Muscle layer of duodenum (tissue), 2 donors: ENCODE measurements around the gene TMEM106A.
"Not testable (repeated sequence)": the region's sequence is repeated elsewhere in the genome, so short reads cannot be mapped to it uniquely, and the experiment has no call there.

Experiments used
- H3K27ac ChIP-seq: one replicate; pipeline ENCODE4 v1.7.0; 2013; ENCODE audit warnings: mild to moderate bottlenecking, low read length
- H3K27me3 ChIP-seq: one replicate; pipeline ENCODE4 v1.7.0; 2013; ENCODE audit warnings: low read depth, mild to moderate bottlenecking, control low read depth, low read length
- H3K36me3 ChIP-seq, 2 donors: one replicate each; pipeline ENCODE4 v1.7.0; 2013; ENCODE audit warnings: low read length in 2 of 2, control low read depth in 1 of 2, mild to moderate bottlenecking in 1 of 2; ENCODE audit not compliant: insufficient read depth in 2 of 2, control insufficient read depth in 1 of 2
- H3K4me1 ChIP-seq, 2 donors: one replicate each; pipeline ENCODE4 v1.7.0; 2013; ENCODE audit warnings: low read length in 2 of 2, mild to moderate bottlenecking in 2 of 2, control low read depth in 1 of 2, moderate library complexity in 1 of 2; ENCODE audit not compliant: insufficient read depth in 2 of 2, control insufficient read depth in 1 of 2
- H3K4me3 ChIP-seq, 2 donors: one replicate each; pipeline ENCODE4 v1.7.0; 2013; ENCODE audit warnings: low read length in 2 of 2, low read depth in 1 of 2, mild to moderate bottlenecking in 1 of 2
- H3K9me3 ChIP-seq, 2 donors: one replicate each; pipeline ENCODE4 v1.7.0; 2013; ENCODE audit warnings: low read length in 2 of 2, control low read depth in 1 of 2, mild to moderate bottlenecking in 1 of 2; ENCODE audit not compliant: control insufficient read depth in 1 of 2
- donor health status: healthy.

Gene TMEM106A

GRCh38 chr17:43186656-43187055 is 25.0 kb upstream of the TMEM106A start:
- not testable (repeated sequence) for H3K4me1 ChIP-seq, H3K9me3 ChIP-seq, H3K27me3 ChIP-seq, H3K4me3 ChIP-seq, H3K27ac ChIP-seq
- peaks cover 32 to 59% of the 10 kb centered on the region in 2 donors for H3K36me3 ChIP-seq

- Histone ChIP-seq H3K27me3 (no peaks in the 10 kb centered on the region), H3K4me3 (no peak overlapping the region), H3K9me3 (no peaks in the 10 kb centered on the region), H3K4me1 (no peaks in the 10 kb centered on the region), H3K27ac (no peak overlapping the region), H3K36me3 (peaks cover 69 to 90% of the 10 kb centered on the region in 2 donors)
These were observed 18.4 kb upstream of the TMEM106A start for GRCh38 chr17:43193251-43193650.

DNA sequence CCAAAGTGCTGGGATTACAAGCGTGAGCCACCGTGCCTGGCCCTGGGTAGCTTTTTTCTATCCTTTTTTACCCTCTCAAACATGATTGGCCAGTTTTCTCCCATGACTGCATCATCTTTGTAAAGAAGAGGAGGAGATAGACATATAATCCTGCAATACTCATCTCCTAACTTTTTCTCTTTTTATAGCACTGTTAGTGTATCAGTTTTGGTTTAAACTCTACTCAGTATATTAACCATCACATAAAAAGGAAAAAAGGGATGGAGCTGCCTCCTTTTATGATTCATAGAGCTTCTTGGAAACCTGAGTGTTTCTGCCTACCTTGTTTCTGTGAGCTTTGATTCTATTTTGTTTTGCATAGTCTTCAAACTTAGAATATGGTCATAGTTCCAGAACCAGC is 12.0 kb upstream of the TMEM106A start:
- Histone ChIP-seq H3K36me3 (peaks cover 60 to 78% of the 10 kb centered on the region in 2 donors), H3K9me3 (no peaks in the 10 kb centered on the region), H3K4me3 (no peak overlapping the region), H3K27ac (no peak overlapping the region), H3K4me1 (no peaks in the 10 kb centered on the region), H3K27me3 (no peaks in the 10 kb centered on the region)

GRCh38 chr17:43200127-43200526 is 11.5 kb upstream of the TMEM106A start:
- H3K4me1 ChIP-seq = no peaks in the 10 kb centered on the region
- H3K36me3 ChIP-seq = peaks cover 55 to 78% of the 10 kb centered on the region in 2 donors
- no peak overlapping the region for H3K27ac ChIP-seq
- no peaks in the 10 kb centered on the region for H3K27me3 ChIP-seq
- H3K9me3 ChIP-seq = no peaks in the 10 kb centered on the region
- no peak overlapping the region for H3K4me3 ChIP-seq

DNA sequence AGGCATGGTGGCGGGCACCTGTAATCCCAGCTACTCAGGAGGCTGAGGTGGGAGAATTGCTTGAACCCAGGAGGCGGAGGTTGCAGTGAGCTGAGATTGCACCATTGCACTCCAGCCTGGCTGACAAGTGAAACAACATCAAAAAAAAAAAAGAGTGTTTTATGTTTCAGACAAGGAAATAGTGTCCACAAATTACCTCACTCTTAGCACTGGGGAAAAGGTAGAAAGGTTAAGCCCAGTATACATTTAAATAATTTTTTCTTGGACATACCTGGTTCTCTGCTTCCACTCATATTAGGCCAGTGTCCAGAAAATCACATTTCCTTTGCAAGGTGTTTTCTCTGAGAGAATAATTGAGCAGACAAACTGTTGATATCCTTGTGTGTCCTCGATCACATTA is 8.7 kb upstream of the TMEM106A start:
- H3K4me1 ChIP-seq, H3K9me3 ChIP-seq, H3K27ac ChIP-seq, H3K4me3 ChIP-seq, H3K27me3 ChIP-seq: not testable (repeated sequence)
- H3K36me3 ChIP-seq = peaks cover 45 to 74% of the 10 kb centered on the region in 2 donors

DNA sequence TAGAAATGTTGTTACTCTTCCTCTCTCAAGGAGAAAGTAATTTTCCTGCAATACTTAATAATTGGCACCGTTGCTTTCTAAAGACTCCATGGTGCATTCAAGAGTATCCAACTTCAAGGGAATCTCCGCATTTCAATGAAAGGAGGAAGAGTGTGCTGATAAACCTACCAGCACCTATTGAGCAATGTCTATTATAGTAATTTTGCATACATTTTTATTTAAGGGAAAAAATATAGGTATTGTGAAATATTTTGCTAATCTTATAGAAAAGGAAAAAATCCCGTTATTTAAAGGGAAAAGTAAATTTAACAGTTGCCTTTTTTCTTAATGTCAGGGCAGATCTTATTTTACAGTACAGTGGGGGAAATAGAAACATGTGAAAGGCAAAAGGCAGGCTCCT is 1.1 kb upstream of the TMEM106A start:
- Histone ChIP-seq H3K4me1 (peaks cover 5 to 18% of the 10 kb centered on the region in 2 donors), H3K4me3 (peak overlapping the region in 1 of 2 donors; percentile 67), H3K27me3 (no peaks in the 10 kb centered on the region), H3K27ac (peak overlapping the region; percentile 93), H3K9me3 (no peaks in the 10 kb centered on the region), H3K36me3 (peaks cover 8 to 41% of the 10 kb centered on the region in 2 donors)

DNA sequence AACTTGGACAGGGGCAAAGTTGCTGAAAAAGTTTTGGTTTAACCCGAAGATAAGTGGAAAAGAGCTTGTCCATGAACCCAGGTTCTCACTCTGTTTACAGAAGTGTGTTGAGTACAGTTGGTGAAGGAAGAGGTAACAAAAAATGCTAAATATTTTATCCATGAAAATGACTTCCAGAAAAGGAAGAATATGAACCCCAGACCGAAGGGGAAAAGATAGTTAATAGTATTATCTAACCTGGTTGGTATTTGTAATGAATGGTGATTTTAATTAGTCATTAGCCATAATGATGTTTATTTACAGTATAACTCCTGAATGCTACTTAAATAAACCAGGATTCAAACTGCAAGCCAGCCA is 574 bp upstream of the TMEM106A start:
- Histone ChIP-seq H3K27me3 (no peaks in the 10 kb centered on the region), H3K9me3 (no peaks in the 10 kb centered on the region), H3K4me1 (peaks cover 5 to 18% of the 10 kb centered on the region in 2 donors), H3K27ac (peak overlapping the region; percentile 93), H3K4me3 (peak overlapping the region; percentile 67 to 71), H3K36me3 (peaks cover 13 to 40% of the 10 kb centered on the region in 2 donors)

GRCh38 chr17:43212641-43213490 is 1.2 kb downstream of the TMEM106A start:
- Histone ChIP-seq H3K4me3 (peak overlapping the region; percentile 71 to 82), H3K9me3 (no peaks in the 10 kb centered on the region), H3K27ac (peak overlapping the region; percentile 75), H3K4me1 (peaks cover 5 to 18% of the 10 kb centered on the region in 2 donors), H3K36me3 (peaks cover 20 to 31% of the 10 kb centered on the region in 2 donors), H3K27me3 (no peaks in the 10 kb centered on the region)

DNA sequence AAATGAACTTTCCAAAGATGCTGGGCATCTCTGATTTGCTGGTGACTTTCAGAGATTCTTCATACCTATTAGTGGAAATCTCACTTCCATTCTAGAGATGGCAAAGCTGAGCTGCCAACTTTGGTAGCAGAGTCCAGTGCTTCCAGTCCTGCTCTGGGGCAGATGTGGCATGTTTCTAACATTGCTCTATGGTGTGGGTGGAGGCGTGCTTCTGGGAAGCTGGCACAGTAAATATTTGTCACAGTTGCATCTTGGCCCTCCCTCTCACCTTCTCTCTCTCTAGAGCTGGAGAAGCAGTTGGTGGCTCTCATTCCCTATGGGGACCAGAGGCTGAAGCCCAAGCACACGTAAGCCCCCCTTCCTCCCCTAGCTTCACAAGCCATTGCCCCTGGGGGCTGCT is 1.9 kb downstream of the TMEM106A start:
- Histone ChIP-seq H3K9me3 (no peaks in the 10 kb centered on the region), H3K36me3 (peaks cover 21 to 24% of the 10 kb centered on the region in 2 donors), H3K27ac (no peak overlapping the region), H3K27me3 (no peaks in the 10 kb centered on the region), H3K4me3 (no peak overlapping the region), H3K4me1 (peaks cover 5 to 18% of the 10 kb centered on the region in 2 donors)

DNA sequence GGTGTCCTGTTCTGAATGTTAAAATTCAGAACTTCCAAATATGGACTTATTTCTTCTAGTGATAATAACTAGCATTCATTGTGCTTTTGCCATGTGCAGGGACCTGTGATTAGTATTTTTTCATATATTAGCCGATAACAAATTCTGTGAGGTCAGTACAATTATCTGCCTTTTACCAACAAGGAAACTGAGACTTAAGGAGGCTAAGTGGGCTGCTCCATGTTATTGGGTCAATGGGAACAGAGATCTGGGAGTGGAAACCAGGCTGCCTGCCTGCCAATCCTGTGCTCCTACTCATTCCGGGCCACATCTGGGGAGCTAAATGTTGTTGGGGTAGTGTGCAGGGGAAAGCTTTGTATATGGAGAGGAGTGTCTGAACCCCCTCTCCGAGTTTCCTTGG is 3.7 kb downstream of the TMEM106A start:
- H3K27me3 ChIP-seq = no peaks in the 10 kb centered on the region
- H3K4me3 ChIP-seq = no peak overlapping the region
- H3K27ac ChIP-seq = no peak overlapping the region
- peaks cover 11 to 24% of the 10 kb centered on the region in 2 donors for H3K36me3 ChIP-seq
- H3K9me3 ChIP-seq = no peaks in the 10 kb centered on the region
- peaks cover 5 to 18% of the 10 kb centered on the region in 2 donors for H3K4me1 ChIP-seq

- no peaks in the 10 kb centered on the region for H3K27me3 ChIP-seq
- no peak overlapping the region for H3K4me3 ChIP-seq
- H3K4me1 ChIP-seq = peaks cover 0 to 14% of the 10 kb centered on the region in 2 donors
- no peak overlapping the region for H3K27ac ChIP-seq
- H3K36me3 ChIP-seq = peaks cover 8 to 24% of the 10 kb centered on the region in 2 donors
- no peaks in the 10 kb centered on the region for H3K9me3 ChIP-seq
These were observed 4.7 kb downstream of the TMEM106A start for GRCh38 chr17:43216369-43216761.
